Fibroblast of gingiva (primary cell): ENCODE measurements around the gene RAB27A.

Experiments used
- DNase-seq: peaks from one replicate; pipeline ENCODE4 v3.0.0-alpha.2; 2011; ENCODE audit warnings: low read depth

Gene RAB27A

DNA sequence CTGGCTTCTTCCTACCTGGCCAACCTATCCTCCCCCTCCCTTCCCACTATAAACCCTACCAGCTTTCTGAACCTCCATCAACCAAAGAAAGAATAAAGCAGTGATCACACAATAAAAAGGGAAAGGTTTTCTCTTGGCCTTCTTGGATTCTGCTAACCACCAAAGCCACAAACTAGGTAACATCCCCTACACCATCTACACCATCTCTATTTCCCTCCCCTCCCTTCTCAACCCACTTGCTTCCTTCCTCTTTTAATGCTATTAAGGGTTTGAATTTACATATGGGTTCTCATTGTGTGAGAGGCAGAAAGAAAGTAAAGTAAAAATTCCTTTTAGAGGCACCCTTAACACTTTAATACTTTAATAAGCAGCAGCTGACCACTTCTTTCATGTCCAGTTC lies 67.0 kb downstream of the RAB27A start:
- no peak for DNase-seq

GRCh38 chr15:55221090-55222011 lies 68.3 kb downstream of the RAB27A start:
- peak; percentile 95 for DNase-seq

- no peak for DNase-seq
Observed at GRCh38 chr15:55220606-55221005, 69.0 kb downstream of the RAB27A start.

- peak; percentile 33 for DNase-seq
Observed at GRCh38 chr15:55218056-55218455, 71.6 kb downstream of the RAB27A start.

DNA sequence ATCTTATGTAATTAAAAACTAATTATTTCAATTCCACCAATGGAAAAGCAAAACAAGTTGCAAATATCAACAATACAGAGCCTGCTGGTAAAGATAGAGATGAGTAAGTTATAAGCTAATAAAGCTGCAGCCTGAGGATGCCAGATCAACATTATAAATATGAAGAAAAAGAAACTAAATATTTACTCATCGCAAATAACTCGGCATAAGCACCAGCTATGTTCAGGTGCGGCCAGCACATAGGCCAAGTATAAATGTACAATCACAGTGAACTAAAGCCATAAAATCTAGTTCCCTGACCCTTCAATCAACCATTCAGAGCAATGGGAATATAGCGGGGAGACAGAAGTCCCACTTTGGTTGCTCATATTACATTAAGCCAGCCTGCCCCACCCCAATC lies 85.1 kb downstream of the RAB27A start:
- DNase-seq: no peak

GRCh38 chr15:55202206-55202605 lies 87.4 kb downstream of the RAB27A start:
- DNase-seq: no peak

DNA sequence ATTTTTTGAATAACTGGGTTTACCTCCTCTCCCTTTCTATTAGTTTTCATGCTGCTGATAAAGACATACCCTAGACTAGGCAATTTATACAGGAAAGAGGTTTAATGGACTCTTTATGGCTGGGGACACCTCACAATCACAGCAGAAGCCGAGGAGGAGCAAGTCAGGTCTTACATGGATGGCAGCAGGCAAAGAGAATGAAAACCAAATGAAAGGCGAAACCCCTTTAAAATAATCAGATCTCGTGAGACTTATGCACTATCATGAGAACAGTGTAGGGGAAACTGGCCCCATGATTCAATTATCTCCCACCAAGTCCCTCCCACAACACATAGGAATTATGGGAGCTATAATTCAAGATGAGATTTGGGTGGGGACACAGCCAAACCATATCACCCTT lies 90.9 kb downstream of the RAB27A start:
- no peak for DNase-seq

DNA sequence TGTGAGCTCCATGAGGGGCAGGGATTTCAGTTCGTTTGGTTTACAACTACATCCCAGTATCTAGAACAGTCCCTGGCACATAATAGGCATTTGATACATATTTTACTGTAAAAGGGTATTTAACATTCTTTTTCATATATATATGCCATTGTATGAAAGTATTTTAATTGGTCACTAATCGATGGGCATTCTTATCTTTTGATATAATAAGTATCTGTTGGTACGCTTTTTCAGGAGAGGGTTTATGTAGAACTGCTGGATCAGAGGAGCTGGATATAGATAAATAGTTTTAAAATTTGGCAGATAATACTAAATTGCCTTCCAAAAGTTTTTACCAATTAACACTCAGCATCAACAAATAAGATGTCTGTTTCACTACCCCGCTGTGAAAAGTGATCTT lies 91.9 kb downstream of the RAB27A start:
- DNase-seq: no peak

GRCh38 chr15:55197362-55197705 lies 92.3 kb downstream of the RAB27A start:
- no peak for DNase-seq

- DNase-seq: peak; percentile 98
Observed at GRCh38 chr15:55196458-55197361, 92.9 kb downstream of the RAB27A start, which contains the start of gene RSL24D1. RSL24D1 (minus strand) TSS chr15:55196941; CDS start chr15:55196890, 51 bp downstream.

DNA sequence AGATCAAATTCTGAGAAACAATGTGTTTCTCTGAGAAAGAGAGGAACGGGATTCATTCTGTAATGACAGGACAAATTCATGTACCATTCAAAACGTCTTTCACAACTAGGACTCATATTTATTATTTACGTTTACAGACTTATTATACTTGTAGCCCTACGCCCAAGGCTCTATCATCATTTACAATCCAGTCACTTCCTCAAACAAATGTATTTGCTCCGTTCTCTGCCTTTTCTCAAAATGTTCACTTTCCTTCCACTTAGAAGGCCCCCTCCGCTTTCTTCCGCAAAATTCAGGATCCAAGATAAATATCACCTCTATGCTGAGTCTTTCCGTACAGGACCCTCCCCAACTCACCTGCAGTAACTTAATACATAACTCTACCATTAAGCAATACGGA lies 93.6 kb downstream of the RAB27A start:
- no peak for DNase-seq

DNA sequence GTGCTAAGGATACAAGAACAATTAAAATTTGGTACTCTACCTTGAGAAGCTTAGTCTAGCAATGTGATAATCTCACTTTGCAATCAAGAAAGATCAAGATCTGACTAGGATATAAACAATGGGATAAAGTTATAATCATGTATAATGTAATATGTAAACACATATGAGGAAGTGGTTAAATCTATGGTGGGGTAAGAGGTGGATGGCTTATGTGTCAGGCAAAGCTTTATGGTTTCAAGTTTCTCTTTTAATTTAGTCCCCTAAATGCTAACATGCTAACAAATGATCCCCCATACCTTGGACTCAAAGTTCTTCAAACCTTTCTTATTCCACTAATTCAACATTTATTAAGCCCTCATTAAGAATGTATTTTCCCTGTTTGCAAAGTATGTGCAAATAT lies 95.4 kb downstream of the RAB27A start:
- DNase-seq: peak; percentile 11

- no peak for DNase-seq
Observed at GRCh38 chr15:55186331-55186730, 103.3 kb downstream of the RAB27A start.

DNA sequence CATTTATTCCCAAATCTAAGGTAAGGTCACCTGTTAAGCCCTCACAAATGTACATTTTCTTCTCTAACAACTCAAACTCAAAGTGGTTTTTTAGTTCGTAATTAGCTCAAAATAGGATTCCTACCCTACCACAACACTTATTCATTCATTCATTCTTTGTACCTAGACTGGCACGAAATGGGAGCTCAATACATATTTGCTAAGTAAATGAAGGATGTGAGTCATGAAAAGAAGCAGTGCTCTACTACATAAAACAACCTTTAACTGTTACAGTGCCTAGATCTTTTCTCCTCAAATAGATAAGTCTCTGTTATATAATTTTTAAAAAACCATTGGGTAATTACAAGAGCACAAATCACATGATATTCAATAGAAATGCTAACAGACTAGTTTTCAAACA lies 105.9 kb downstream of the RAB27A start:
- no peak for DNase-seq

GRCh38 chr15:55179141-55179540 lies 110.5 kb downstream of the RAB27A start:
- DNase-seq: no peak

GRCh38 chr15:55170361-55170760 lies 119.3 kb downstream of the RAB27A start:
- no peak for DNase-seq

GRCh38 chr15:55168350-55168974 lies 121.2 kb downstream of the RAB27A start:
- peak; percentile 40 for DNase-seq

GRCh38 chr15:55164284-55164683 lies 125.3 kb downstream of the RAB27A start:
- no peak for DNase-seq
